NCI-H2171 (cell line): ENCODE measurements around the gene OR4D10.

Experiments used
- DNase-seq: peaks from one replicate; lab custom pipeline; 2025; lab: John Stamatoyannopoulos, UW

The OR4D10 gene

GRCh38 chr11:59528711-59529110 lies 55.6 kb downstream of the OR4D10 start:
- DNase-seq = no peak
